Activated naive CD4-positive, alpha-beta T cell treated with anti-CD3 and anti-CD28 coated beads for 36 hours (primary cell): ENCODE measurements around the gene NRP2. TPM values are rescaled to one million over a fixed set of nuclear protein-coding genes. Genes with fewer than 3 reads are reported as not detected.

Experiments used
- CTCF ChIA-PET: fragments of 350-600 bp; sonication (Branson Sonifier 250); formaldehyde crosslinking; loops from one replicate; lab custom pipeline; 2021; ENCODE audit warnings: antibody characterized with exemption; lab: Charles Lee
- DNase-seq: peaks from one replicate; pipeline ENCODE4 v3.0.0-alpha.2; 2020
- H3K27ac Mint-ChIP-seq: one replicate; pipeline ENCODE4 v1.8.0; 2021; ENCODE audit warnings: mild to moderate bottlenecking, mixed read lengths
- H3K27me3 Mint-ChIP-seq: one replicate; pipeline ENCODE4 v1.8.0; 2021; ENCODE audit warnings: low read depth, mixed read lengths
- H3K36me3 Mint-ChIP-seq: one replicate; pipeline ENCODE4 v1.8.0; 2021; ENCODE audit warnings: low read depth, mixed read lengths
- H3K4me1 Mint-ChIP-seq: one replicate; pipeline ENCODE4 v1.8.0; 2021; ENCODE audit warnings: low read depth, mixed read lengths
- H3K4me3 Mint-ChIP-seq: one replicate; pipeline ENCODE4 v1.8.0; 2021; ENCODE audit warnings: mild to moderate bottlenecking, moderate library complexity, mixed read lengths
- H3K9me3 Mint-ChIP-seq: one replicate; pipeline ENCODE4 v1.8.0; 2021; ENCODE audit warnings: mixed read lengths
- intact Hi-C: fragments of 100-400 bp; cut with micrococcal nuclease; formaldehyde crosslinking; loops from one replicate; pipeline ENCODE4 v1.15.1; 2023
- total RNA-seq, 2 experiments: library from RNA; stranded (reverse); gene quantifications; one replicate each; pipeline ENCODE4 v1.2.3, GENCODE V29; 2021

Gene NRP2
- total RNA-seq, 2 experiments from 2014 or later = 2.5 to 2.8 TPM

- intact Hi-C loops = loop anchor here (2.0 to 10.0 kb wide), 8 partner anchors 129 to 1661 kb away; no protein-coding TSS in a partner anchor
- Mint-ChIP-seq H3K27ac (no peak overlapping the region), H3K4me3 (peak overlapping the region; percentile 80), H3K4me1 (peaks cover 28% of the 10 kb centered on the region), H3K9me3 (no peaks in the 10 kb centered on the region), H3K27me3 (peaks cover 61% of the 10 kb centered on the region), H3K36me3 (no peaks in the 10 kb centered on the region)
- CTCF ChIA-PET = interaction anchor here (0.6 kb wide), 1 partner anchor 11 kb away, joined by 3 read pairs; no protein-coding TSS in a partner anchor
- no peak for DNase-seq
Observed at GRCh38 chr2:205682971-205683501, 735 bp downstream of the NRP2 start.

GRCh38 chr2:205683502-205684367, 1.4 kb downstream of the NRP2 start:
- intact Hi-C loops = loop anchor here (2.0 to 10.0 kb wide), 8 partner anchors 129 to 1661 kb away; no protein-coding TSS in a partner anchor
- DNase-seq = no peak
- Mint-ChIP-seq H3K27me3 (peaks cover 61% of the 10 kb centered on the region), H3K4me3 (no peak overlapping the region), H3K4me1 (peaks cover 28% of the 10 kb centered on the region), H3K9me3 (no peaks in the 10 kb centered on the region), H3K36me3 (no peaks in the 10 kb centered on the region), H3K27ac (no peak overlapping the region)
- CTCF ChIA-PET = interaction anchor here (0.6 kb wide), 2 partner anchors 11 to 1525 kb away, joined by 3 read pairs; no protein-coding TSS in a partner anchor

- Mint-ChIP-seq H3K9me3 (no peaks in the 10 kb centered on the region), H3K27me3 (peaks cover 62% of the 10 kb centered on the region), H3K4me3 (peak overlapping the region; percentile 70), H3K27ac (no peak overlapping the region), H3K36me3 (no peaks in the 10 kb centered on the region), H3K4me1 (peaks cover 28% of the 10 kb centered on the region)
- CTCF ChIA-PET = no interaction called here
- no peak for DNase-seq
- intact Hi-C loops = loop anchor here (5.0 to 10.0 kb wide), 7 partner anchors 127 to 1663 kb away; no protein-coding TSS in a partner anchor
Observed at GRCh38 chr2:205684871-205685313, 2.6 kb downstream of the NRP2 start.

DNA sequence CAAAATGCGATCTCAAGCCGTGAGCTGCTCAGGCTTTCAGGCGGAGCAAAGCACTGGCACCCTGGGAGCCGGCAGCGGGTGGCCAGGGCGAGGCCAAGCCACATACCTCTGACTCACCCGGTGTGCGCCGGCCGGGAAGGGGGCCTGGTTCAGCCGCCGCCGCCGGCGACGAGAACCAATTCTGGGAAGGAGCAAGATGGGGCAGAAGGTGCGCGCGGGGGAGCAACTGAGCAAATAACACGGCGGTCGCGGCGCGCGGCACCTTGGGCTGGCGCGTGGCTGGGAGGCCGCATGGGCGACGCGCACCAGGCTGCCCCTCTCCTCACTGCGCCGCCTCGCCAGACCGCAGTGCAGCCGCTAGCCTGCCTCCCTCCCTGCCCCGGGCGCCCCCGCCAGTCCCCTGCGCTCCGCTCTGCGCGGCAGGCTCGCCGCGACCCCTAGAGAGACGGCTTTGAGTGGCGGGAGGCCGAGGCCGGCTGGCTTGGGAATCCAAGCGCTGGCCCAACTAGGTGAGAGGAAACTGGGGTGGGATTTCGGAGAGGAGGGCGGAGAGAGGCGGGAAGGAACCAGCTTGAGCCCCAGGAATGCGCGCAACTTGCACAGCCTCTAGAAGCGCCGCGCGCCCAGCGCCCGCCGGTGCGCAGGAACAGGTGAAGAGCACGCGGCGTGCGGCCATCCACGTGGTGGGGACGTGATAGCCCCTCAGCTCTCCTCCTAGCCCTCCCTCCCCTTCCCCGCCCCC, 3.2 kb downstream of the NRP2 start:
- intact Hi-C loops = loop anchor here (1.0 to 10.0 kb wide), 2 partner anchors 21 to 199 kb away; no protein-coding TSS in a partner anchor
- H3K27ac Mint-ChIP-seq = no peak overlapping the region
- H3K9me3 Mint-ChIP-seq = no peaks in the 10 kb centered on the region
- peak overlapping the region; percentile 70 for H3K4me3 Mint-ChIP-seq
- H3K36me3 Mint-ChIP-seq = no peaks in the 10 kb centered on the region
- DNase-seq = peak; percentile 39
- peaks cover 26% of the 10 kb centered on the region for H3K4me1 Mint-ChIP-seq
- CTCF ChIA-PET = no interaction called here
- H3K27me3 Mint-ChIP-seq = peaks cover 61% of the 10 kb centered on the region

GRCh38 chr2:205686056-205686782, 3.9 kb downstream of the NRP2 start:
- Mint-ChIP-seq H3K4me3 (peak overlapping the region; percentile 70), H3K4me1 (peaks cover 26% of the 10 kb centered on the region), H3K9me3 (no peaks in the 10 kb centered on the region), H3K36me3 (no peaks in the 10 kb centered on the region), H3K27ac (no peak overlapping the region), H3K27me3 (peaks cover 57% of the 10 kb centered on the region)
- DNase-seq = no peak
- intact Hi-C loops = loop anchor here (1.0 to 10.0 kb wide), 2 partner anchors 20 to 199 kb away; no protein-coding TSS in a partner anchor
- CTCF ChIA-PET = no interaction called here

DNA sequence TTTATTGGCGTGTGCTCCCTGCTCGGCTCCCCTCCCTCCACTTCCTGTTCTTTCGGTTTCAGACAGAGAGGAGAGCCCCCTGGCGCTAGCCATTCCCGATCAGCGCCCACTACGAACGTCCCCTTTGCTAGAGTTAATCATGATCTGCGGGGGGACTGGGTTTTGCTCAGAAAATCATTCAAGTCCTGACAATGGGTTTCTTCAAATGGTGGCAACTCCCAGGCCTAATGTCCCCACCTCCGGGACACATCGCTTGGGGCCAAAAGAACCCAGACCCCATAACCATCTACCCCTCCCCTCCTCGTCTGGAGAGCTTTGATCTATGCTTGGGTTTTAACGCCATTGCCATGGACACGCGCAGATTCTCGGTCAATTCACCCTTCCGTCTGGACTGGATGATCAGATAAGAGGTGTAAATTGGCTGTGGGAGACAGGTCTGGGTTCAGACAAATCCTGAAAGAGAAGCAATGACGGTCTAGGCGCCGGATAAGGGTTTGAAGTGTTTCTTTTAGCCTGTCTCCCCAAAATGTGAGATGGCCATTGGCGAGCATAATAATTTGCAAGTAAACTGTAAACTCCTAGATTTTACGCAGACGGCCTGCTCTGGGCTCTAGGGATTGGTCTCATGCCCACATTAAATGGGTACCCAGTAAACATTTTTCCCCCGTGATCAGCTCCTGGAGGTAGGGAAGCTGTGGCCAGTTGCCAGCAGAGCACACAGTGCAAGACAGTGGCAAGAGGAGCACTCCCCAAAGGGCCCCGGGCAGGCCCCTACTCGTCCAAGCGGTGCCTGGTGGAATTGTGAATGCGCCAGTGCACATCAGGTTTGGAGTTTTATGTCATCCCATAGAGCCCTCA, 4.7 kb downstream of the NRP2 start:
- H3K4me3 Mint-ChIP-seq = peak overlapping the region; percentile 70
- CTCF ChIA-PET = no interaction called here
- intact Hi-C loops = loop anchor here (1.0 to 10.0 kb wide), 2 partner anchors 19 to 198 kb away; no protein-coding TSS in a partner anchor

DNA sequence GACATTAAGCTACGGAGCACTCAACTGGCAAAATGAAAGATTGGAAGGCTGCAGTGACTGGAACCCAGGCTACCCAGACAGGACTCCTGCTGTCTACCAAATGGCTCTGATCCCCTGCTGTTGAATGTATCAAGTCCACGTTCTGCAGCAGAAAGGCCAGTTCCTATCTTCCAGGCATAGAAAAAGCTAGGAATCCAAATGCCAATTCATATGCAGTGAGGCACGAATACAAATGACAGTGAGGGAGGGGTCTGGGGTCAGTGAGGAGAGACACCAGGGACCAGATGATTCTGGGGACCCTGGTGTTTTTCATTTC, 5.3 kb downstream of the NRP2 start:
- CTCF ChIA-PET = interaction anchor here (0.6 kb wide), 1 partner anchor 564 kb away, joined by 3 read pairs; no protein-coding TSS in a partner anchor
- Mint-ChIP-seq H3K27ac (no peak overlapping the region), H3K4me1 (peaks cover 23% of the 10 kb centered on the region), H3K4me3 (no peak overlapping the region), H3K27me3 (peaks cover 49% of the 10 kb centered on the region), H3K36me3 (no peaks in the 10 kb centered on the region), H3K9me3 (no peaks in the 10 kb centered on the region)
- intact Hi-C loops = loop anchor here (10.0 kb wide), 1 partner anchor 197 kb away; no protein-coding TSS in a partner anchor
- no peak for DNase-seq

More for the DNA sequence above, 4.7 kb downstream of the NRP2 start:
- DNase-seq = no peak
- no peaks in the 10 kb centered on the region for H3K9me3 Mint-ChIP-seq
- H3K4me1 Mint-ChIP-seq = peaks cover 23% of the 10 kb centered on the region
- H3K27ac Mint-ChIP-seq = no peak overlapping the region
- H3K27me3 Mint-ChIP-seq = peaks cover 51% of the 10 kb centered on the region
- no peaks in the 10 kb centered on the region for H3K36me3 Mint-ChIP-seq

DNA sequence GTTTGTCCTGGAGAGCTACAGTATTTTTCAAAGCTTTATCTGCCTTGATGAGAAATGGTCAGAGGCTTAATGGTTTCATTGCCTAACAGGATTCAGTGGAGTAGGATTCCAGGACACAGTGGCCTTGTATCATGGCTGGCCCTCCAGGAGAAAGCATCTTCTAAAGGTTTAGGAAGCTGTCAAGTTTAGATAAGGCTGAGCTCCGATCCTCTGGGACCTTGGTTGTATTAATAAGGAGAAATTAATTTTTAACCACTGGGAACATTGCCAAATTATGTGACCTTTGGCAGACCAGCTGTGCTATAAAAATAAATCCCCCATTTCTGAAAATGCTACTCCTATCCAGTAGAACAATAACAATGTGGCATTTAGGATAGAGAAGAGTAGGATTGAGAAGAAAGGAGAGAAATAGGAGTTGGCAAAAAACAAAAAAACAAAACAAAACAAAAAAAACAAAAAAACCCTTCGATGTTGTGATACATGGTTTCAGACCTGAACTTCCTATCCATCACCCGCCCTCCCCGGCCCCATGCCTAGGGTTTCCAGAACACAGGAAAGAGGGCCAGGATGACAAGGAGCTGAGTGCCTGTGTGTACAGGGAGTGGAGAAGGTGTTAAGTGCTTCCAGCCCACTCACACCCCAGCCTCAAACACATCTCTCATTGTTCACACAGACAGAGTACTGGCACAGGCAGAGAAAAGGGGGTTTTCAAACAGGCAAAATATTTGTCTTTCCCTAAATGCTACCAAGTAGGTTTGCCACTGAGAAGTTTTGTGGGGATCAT, 6.3 kb downstream of the NRP2 start:
- no peak overlapping the region for H3K4me3 Mint-ChIP-seq
- DNase-seq = no peak
- intact Hi-C loops = loop anchor here (10.0 kb wide), 1 partner anchor 196 kb away; no protein-coding TSS in a partner anchor
- H3K27me3 Mint-ChIP-seq = peaks cover 41% of the 10 kb centered on the region
- H3K4me1 Mint-ChIP-seq = peaks cover 16% of the 10 kb centered on the region
- CTCF ChIA-PET = interaction anchor here (0.6 kb wide), 2 partner anchors 19 to 563 kb away, joined by 3 read pairs; no protein-coding TSS in a partner anchor
- H3K9me3 Mint-ChIP-seq = no peaks in the 10 kb centered on the region
- no peaks in the 10 kb centered on the region for H3K36me3 Mint-ChIP-seq
- no peak overlapping the region for H3K27ac Mint-ChIP-seq

GRCh38 chr2:205689820-205690219, 7.5 kb downstream of the NRP2 start:
- Mint-ChIP-seq H3K9me3 (no peaks in the 10 kb centered on the region), H3K27me3 (peaks cover 29% of the 10 kb centered on the region), H3K4me3 (no peak overlapping the region), H3K27ac (no peak overlapping the region), H3K4me1 (peaks cover 11% of the 10 kb centered on the region), H3K36me3 (no peaks in the 10 kb centered on the region)
- intact Hi-C loops = loop anchor here (10.0 kb wide), 1 partner anchor 195 kb away; no protein-coding TSS in a partner anchor
- no peak for DNase-seq
- CTCF ChIA-PET = no interaction called here

DNA sequence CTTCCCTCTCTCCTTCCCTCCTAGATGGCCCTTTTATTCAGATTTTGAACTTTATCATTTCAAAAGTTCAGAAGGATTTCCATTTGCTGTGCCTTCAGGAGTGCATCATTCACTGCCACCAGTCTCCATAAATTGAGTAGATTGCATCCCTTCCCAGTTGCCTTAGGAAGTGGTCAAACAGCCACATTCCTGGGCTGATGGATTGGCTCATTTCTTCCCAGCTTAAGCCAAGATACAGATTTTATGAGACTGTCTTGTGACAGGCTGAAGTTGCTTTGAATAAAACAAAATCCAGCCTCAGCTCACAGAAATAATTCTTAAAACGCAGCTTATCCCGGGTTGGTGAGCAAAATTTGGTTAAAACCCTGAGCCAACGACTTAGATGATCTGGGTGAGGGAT, 9.8 kb downstream of the NRP2 start:
- Mint-ChIP-seq H3K4me3 (no peak overlapping the region), H3K4me1 (no peaks in the 10 kb centered on the region), H3K9me3 (no peaks in the 10 kb centered on the region), H3K27me3 (peaks cover 8% of the 10 kb centered on the region), H3K27ac (no peak overlapping the region), H3K36me3 (no peaks in the 10 kb centered on the region)
- CTCF ChIA-PET = no interaction called here
- intact Hi-C loops = no loop called here
- DNase-seq = no peak
